ENCODE measurements around the gene CHADL. TPM values are rescaled to one million over a fixed set of nuclear protein-coding genes. Genes with fewer than 3 reads are reported as not detected.

Gene CHADL
- total RNA-seq, 1 donor from 2014 or later = 1.9 TPM

DNA sequence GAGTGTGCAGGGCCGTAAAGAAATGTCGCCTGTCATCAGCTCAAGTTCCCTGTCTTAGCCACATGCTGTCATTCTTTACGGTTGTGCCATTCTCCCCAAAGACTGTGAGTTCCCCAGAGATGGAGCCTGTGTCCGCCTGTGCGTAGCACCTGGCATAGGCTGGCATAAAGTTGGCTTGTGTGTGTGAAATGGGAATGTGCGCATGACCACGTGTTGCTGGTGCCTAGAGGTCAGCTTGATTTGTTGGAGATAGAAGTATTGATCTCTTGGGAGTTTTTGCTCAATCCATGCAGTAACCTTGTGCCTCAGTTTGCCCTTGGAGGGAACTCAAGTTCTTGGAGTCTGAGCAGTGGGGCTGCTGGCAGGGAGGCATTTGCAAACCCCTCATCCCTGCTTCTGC lies 9.4 kb downstream of the CHADL start:
- DNase-seq (ENCODE audit: low spot score) = no peak

DNA sequence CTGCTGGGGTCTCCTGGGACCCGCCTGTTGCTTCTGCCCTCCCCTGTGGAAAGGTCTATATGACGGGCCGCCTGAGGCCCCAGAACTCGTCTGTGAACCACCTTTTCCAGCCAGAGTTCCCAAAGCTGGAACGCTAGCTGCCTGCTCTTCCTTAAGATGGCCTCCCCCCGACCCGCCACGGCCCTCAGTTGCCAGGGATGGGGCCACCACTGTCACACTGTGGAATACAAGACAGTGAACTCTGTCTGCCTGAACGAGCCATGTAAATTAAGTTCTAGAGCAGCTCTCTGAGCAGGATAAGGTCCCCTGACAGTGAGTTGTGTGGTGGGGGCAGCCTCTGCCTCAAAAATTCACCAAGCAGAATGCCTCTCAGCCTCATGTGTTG lies 10.3 kb downstream of the CHADL start:
- DNase-seq (ENCODE audit: low spot score) = no peak

DNA sequence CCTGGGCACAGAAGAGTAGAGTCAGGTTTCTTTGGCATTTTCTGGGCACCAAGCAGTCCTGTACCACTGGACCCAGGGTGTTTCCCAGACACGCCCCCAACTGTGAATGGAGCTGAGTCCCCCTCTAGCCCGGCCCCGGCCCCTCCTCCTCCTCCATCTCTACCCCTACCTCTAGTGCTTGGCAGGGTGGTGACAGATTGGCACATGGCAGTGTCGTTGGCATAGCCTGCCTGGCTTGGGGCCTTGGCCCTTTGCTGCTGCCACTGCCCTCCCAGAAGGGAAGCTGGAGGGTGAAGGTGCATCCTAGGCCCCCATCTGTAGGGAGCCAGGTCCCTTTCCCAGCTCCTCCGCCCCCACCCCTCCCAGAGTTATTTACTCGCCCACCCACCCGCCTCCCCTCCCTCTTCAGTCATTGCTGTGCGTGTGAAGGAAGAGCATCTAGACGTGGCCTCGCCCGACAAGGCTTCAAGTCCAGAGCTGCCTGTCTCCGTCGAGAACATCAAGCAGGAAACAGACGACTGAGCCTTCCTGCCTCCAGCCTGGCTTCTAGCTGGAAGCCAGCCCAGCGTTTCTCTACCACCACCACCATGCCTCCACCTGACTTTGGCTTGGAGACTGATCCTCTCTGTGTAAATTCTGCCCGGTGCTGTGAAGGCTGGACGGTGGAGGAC lies 10.9 kb downstream of the CHADL start:
- no peak for DNase-seq (ENCODE audit: low spot score)

DNA sequence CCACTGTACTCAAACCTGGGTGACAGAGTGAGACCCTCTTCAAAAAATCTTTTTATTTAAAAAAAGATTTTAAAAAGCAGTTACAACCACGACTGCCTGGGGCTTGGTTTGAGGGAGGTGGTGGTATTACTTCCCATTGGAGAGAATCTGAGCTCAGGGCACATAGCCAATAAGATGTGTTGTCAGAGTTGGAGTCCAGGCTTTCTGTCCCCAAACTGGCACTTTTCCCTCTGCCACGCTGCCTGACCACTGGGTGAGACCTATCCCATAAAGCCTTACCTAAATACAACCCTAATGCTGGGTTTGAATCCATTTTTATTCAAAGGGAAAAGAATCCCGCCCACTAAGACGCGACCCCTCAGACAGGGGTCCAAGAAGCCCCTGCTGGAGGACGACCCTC lies 11.5 kb downstream of the CHADL start:
- DNase-seq (ENCODE audit: low spot score) = no peak

DNA sequence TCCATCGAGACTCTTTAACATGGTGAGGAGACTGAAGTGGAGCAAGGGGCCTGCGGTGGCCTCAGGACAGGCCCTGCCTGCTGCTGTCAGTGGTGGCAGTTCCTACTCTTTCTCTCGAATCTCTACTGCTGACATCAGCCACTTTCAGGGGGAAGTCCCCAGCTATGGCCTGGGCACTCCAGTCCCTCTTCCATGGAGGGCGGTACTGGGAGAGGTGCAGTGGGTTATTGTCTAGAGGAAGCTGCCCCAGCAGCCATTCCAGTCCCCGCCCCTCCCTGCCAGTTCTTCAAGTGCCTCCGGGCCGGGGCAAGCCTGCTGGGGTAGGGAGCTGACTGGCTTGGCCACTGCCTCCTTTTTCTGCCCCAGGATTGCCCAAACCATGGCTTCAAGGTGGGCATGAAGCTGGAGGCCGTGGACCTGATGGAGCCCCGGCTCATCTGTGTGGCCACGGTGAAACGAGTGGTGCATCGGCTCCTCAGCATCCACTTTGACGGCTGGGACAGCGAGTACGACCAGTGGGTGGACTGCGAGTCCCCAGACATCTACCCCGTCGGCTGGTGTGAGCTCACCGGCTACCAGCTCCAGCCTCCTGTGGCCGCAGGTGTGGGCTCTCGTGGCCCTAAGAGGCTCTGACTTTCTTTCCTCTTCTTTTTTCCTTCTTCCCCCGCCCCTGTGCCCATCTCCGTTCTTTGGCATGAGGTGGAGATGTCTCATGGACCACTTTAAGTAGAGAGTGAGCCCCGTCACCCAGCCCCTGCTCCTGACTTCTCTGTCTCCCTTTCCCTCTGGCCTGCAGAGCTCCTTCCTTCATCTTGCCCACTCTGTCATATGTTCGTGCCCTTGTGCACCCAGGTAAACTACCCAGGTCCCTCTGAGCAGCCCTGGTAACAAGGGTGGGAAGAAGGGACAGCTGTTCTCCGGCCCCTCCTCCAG lies 13.7 kb downstream of the CHADL start:
- DNase-seq (ENCODE audit: low spot score) = peak; percentile 22

DNA sequence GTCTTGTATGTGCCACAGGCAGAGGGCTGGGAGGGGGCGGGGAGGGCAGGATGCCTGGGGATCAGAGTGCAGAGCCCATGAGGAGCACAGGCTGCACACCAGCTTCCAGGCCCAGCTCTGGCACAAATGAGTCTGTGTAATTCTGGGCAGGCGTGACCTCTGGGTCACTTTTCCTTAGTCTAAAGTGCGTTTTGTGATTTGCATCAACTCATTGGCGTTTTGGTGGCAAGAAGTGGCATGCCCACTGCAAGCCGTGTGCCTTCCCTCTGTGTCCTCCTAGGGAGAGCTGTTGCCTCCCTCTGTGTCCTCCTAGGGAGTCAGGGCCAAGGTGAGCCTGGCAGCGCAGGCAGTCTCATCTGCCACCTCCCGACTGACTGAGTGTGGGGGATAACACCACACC lies 17.2 kb downstream of the CHADL start:
- DNase-seq (ENCODE audit: low spot score) = no peak

DNA sequence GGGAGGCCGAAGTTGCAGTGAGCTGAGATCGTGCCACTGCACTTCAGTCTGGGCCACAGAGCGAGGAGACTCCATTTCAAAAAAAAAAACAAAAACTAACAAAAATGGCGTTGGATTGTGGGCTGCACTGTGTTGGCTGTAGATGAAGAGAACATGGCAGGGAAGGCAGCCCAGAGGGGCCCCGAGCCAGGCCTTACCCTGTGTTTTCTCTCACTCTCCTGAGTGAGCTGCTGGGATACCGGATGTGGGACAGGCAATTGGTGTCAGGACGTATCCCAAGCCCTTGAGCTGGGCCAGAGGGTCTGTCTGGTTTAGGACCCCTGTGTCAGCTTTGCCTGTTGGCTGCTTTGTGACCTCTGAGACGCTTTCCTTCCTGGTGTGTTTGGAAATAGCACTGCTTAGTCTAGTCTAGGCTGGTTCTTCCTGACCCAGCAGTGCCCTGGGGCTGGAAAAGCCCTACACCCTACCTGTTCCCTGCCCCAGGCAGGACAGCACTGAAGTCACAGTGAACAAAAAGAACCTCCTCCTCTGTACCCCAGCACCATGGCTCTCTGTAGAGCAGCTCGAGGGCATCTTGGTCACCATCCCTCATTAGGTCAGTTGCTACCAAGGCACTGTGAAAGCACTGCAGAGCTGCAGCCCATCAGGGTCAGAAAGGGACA lies 17.8 kb downstream of the CHADL start:
- no peak for DNase-seq (ENCODE audit: low spot score)

DNA sequence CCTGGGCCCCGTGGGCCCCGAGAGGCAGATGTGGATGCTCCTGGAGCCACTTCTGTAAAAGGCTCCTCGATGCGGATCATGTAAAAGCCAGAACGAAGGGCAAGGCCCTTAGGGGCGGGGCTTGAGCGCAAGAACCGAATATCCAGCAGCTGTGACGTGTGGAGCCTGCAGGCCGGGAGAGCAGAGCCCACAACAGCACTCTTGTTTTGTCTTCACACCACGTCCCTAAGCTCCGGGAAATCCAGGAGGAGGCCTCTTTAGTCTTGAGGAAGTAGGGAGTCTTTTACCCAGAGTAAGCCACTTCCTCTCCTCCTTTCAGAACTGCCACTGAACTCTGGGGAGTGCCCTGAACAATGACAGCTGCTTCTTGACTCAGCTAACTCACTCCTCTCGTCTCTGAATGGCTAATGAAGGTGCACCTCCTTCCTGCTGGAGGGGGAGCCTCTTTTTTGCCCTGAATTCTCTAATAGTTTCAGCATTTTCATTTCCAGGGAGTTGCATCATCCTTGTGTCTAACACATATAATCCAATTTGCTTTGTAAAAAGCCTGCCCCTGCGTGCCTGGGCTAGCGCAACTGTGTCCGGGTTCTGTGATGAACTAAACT lies 23.1 kb downstream of the CHADL start:
- peak; percentile 44 for DNase-seq (ENCODE audit: low spot score)

DNA sequence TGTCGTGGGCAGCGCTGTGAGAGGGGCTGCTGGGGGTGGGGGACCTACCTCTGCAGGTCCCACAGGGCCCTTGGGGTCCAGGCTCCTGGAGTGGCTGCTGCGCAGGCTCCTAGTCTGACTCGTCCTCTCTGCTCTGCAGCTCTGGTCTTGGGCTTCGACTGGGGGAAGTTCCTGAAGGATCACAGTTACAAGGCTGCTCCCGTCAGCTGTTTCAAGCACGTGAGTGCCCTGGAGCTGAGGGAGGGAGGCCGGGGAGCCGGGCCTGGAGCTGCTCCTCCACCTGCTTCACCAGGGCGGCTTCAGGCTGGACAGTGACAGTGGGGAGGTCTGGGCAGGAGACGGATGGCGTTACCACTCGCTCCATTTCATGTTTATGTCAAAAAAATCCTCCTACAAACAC lies 23.7 kb downstream of the CHADL start:
- no peak for DNase-seq (ENCODE audit: low spot score)

DNA sequence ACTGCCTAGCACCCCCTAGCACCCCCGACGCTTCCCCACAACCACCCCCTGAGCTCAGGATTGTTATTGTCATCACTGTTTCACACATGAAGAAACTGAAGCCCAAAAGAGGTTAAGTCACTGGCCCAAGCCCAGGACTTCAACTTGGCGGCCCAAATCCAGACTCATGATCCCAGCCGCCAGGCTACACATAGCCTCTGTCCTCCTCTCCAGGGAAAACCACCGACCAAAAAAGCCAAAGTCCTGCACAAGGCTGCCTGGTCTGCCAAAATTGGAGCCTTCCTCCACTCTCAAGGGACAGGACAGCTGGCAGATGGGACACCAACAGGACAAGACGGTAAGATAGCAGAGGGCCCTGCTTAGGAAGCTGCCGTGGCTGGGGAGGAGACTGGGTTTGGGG lies 24.8 kb downstream of the CHADL start:
- no peak for DNase-seq (ENCODE audit: low spot score)

DNA sequence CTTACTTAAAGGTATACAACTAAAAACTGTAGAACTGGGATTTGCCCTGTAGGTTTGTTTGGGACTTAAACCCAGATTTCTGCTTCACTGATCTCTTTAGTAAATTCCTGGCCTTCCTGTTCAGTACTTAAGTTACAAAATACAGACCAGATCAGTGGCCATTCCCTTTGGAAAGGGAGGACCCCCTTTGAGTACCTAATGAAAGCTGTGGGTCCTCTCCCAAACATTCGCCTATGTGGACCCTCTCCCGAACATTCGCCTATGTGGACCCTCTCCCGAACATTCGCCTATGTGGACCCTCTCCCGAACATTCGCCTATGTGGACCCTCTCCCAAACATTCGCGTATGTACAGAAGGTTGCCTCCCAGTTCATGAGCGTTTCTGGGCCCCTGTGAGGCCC lies 25.3 kb downstream of the CHADL start:
- no peak for DNase-seq (ENCODE audit: low spot score)

DNA sequence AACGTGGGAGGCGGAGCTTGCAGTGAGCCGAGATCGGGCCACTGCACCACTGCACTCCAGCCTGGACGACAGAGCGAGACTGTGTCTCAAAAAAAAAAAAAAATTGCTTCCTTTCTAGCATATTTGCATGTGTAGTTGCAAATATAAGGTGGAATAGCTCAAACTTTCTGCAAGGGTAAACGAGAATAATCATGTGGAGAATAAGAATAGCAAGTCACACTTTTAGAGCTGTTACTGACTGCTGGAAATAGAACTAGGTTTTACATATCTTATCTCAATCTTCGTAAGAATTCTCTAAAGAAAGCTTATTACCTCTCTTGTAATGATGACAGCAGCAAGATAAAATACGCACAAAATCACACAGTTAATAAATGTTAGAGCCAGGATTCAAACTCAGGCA lies 34.0 kb downstream of the CHADL start:
- DNase-seq (ENCODE audit: low spot score) = no peak

DNA sequence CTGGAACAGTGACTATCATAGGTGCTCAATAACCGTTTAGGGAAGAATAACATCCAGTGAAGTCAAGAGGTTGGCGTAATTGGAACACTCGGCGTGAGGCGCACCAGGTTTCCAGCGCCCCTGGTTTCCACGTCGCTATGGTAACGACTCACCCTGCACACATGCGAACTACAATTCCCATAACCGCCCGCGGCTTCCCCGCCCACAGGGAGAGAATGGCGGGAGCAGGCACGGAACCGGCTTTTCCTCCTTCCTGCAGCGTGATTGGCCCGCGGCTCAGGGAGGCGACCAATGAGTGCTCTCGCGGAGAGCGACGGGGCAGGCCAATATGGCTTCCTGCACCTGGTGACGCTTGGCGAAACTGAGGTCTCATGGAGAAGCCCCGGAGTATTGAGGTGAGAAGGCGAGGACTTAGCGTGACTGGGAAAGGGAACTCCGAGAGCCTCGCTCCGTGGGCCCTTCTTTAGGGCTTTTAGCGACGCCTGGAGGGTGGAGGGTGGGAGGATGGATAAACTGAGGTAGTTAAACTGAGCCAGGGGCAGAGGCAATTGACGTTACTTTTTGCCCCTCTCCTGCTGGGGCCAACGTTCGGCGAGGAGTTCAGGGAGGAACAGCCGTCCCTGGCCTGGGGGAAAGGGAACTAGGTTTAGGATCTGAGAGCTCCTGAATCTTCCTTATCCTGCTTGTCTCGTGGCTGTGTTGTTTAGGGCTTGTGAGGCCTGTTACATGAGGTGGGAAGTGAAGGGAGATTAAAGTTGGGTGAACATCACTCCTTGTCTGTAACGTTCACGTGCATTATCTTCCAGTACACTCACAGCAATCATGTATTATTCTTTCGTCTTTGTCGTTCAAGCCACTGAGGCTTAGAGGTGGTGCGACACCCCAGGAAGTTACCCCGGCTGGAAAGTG lies 35.5 kb downstream of the CHADL start, which contains the start of gene L3MBTL2:
TSS of gene L3MBTL2 (plus strand) at position 321 of the 909 bp plus-strand sequence. CDS start at position 372, 51 bp downstream.
- peak; percentile 98 for DNase-seq (ENCODE audit: low spot score)

DNA sequence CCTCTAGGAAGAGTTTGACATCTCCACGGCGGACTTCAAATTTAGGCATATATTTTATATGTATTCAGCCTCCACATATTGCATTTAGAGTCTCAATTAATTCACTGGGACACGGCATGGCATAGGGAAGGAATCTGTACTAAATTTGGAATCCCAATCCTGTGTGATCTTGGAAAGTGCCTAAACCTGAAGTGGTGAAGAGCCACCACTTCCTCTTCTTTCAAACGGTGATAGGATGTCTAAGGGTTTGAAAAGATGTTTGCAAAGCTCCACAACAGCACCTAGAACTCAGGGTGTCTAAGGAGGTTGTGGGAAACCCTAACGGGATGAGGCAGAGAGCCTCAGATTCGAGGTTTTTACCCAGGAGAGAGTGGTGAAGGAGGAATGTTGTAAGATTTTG lies 36.7 kb downstream of the CHADL start:
- DNase-seq (ENCODE audit: low spot score) = no peak

DNA sequence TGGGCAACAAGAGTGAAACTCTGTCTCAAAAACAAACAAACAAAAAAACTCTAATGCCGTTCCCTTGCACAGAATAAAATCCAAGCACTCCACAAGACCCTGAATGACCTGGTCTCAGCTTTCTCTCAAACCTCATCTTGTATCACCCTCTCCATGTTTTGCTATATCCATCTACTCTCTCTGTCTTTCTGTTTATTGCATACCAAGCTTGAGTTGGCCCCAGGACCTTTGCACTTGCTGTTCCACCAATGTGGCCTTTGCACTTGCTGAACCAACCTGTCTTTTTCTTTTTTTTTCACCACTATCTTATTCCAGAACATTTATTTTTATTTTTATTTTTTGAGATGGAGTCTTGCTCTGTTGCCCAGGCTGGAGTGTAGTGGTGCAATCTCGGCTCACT lies 37.6 kb downstream of the CHADL start:
- no peak for DNase-seq (ENCODE audit: low spot score)

DNA sequence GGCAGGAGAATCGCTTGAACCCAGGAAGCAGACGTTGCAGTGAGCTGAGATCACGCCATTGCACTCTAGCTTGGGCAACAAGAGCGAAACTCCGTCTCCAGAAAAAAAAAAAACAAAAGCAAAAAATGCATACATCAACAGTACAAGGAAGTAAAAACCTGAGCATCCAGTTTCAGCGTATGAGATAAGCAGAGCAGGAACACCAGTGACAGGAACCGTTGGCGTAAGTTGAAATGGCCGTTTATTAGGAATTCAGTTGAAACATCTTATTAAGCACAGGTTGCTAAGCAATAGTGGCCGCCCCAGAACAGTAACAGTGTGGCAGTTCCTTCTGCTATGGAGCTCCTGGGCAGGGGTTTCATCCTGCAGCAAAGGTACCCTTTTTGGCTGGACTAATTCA lies 39.6 kb downstream of the CHADL start:
- DNase-seq (ENCODE audit: low spot score) = peak; percentile 37

DNA sequence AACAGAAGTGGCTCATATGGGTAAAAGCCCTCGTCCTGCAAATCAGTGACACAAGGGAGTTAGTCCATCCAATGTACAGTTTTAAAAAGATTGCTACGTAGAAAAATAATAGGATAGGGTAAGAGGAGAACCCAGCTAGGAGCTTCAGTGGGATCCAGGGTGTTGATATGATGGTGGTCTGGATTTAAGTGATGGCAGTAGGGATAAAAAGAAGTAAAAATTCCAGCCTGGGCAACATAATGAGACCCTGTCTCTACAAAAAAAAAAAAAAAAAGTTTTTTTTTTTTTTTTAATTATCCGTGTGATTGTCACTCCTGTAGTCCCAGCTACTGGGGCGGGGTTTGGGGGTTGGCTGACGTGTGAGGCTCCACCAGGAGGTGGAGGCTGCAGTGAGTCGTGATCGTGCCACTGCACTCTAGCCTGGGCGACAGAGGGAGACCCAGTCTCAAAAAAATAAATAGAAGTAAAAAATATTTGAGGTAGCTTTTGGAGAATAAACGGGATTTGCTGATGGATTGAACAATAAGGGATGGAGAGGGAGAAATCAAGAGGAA lies 42.6 kb downstream of the CHADL start:
- DNase-seq (ENCODE audit: low spot score) = no peak

DNA sequence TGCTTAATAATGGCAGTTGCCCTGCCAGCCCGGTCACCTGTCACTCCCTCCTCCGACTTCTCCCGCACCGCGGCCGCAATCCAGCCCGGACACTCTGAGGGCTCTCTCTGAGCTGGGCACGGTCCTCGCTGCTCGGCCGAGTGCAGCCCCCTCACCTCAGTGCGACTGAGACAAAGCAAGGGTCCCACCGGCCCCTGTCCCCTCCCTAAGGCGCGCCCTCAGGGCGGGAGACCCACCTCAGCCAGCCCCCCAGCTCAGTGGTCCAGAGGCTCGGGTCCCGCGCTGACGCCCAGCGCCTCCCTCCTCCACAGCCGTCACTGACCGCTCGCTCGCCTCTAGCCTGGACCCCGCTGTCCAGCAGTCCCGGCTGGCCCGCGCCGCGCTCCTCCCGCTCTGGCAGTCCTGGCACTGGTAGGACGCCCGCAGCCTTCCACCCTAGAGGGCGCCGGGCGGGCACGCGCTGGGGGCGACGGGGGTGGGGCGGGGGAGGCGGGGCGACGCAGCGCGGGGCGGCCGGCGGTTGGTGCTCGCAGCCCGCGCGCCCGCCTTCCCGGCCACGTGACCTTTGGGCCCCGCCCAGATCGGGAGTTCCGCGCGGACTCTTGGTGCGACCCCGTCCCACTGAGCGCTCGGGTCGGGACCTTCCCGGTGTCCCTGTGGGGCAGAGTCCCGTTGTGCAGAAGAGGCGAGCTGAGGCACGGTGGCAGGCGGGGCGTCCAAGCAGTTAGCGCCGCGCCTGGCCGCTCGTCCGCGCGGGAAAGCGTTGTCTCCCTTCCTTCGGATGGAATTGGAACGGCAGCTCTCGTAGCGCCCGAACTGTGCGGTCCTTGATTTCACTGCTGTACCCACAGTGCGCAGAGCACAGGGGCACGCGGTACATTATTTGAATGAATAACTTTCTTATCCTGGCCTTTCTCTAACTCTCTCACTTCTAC lies 43.4 kb downstream of the CHADL start:
- peak; percentile 82 for DNase-seq (ENCODE audit: low spot score)

DNA sequence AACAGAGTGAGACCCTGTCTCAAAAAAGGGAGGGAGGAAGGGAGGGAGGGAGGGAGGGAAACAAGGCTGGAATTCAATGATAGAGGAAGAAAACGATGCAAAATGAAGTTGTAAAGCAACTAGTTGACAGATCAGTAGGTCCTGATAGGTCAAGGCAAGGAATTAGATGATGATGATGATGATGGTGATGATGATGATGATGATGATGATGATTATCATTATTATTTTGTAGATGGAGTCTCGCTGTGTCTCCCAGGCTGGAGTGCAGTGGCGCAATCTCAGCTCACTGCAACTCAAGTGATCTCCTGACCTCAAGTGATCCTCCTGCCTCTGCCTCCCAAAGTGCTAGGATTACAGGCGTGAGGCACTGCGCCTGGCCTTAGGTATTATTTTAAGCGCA lies 46.9 kb downstream of the CHADL start:
- DNase-seq (ENCODE audit: low spot score) = no peak

DNA sequence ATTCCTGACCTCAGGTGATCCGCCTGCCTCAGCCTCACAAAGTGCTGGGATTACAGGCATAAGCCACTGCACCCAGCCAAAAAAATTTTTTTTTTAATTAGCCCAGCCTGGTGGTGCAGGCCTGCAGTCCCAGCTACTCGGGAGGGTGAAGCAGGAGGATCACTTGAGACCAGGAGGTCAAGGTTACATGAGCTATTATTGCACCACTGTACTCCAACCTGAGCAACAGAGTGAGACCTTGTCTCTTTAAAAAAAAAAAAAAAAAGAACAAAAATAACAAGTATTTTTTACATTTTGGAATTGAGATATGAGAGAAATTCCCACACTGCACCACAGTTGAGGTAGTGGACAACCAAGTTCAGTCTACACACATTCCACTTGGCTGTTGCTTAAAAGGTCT lies 49.3 kb downstream of the CHADL start:
- DNase-seq (ENCODE audit: low spot score) = no peak

All from umbilical cord (tissue), 2 donors.